ENCODE results near the gene DGKB.

- TF ChIP-seq CTCF (IDR thresholded peaks at IDR 0.05) (no peak), SIN3A (IDR thresholded peaks at IDR 0.05; ENCODE audit: borderline replicate concordance, insufficient read depth, low read depth, low read length) (no peak), POLR2AphosphoS5 (IDR thresholded peaks at IDR 0.05; ENCODE audit: low read depth, low read length) (no peak)
These were observed 47.3 kb downstream of the DGKB start for GRCh38 chr7:14855033-14855794.
